PC-9 (cell line): ENCODE results near the gene TOPBP1. TPM values are rescaled to one million over a fixed set of nuclear protein-coding genes. Genes with fewer than 3 reads are reported as not detected.

ENCODE experiments used
- BruUV-seq: library from RNA; stranded (reverse); fragments of 400-500 nt; replicated peaks from 2 replicates; lab custom pipeline; 2021; lab: Mats Ljungman, UMichigan
- CTCF ChIA-PET: fragments of 300-600 bp; sonication (Branson Sonifier 250); formaldehyde crosslinking; loops from one replicate; lab custom pipeline; 2022; ENCODE audit warnings: antibody characterized with exemption; lab: Charles Lee
- POLR2A ChIA-PET: fragments of 300-600 bp; sonication (Branson Sonifier 250); formaldehyde crosslinking; loops from one replicate; lab custom pipeline; 2022; ENCODE audit warnings: antibody characterized with exemption; ENCODE audit not compliant: unreplicated experiment; lab: Charles Lee
- DNase-seq, 2 experiments: peaks; one replicate each; pipeline versions ENCODE4 v3.0.0 to v3.0.0-alpha.2; 2015 to 2022; ENCODE audit warnings: mixed read lengths in 1 of 2
- H2AFZ ChIP-seq: fragments of 200-600 bp; sonication (generic); 2 replicates; pipeline ENCODE4 v1.8.1; 2017; ENCODE audit warnings: antibody characterized with exemption
- H3F3A ChIP-seq: fragments of 200-600 bp; sonication (generic); 2 replicates; pipeline ENCODE4 v1.8.1; 2017; ENCODE audit warnings: antibody characterized with exemption, mild to moderate bottlenecking, low read depth; ENCODE audit not compliant: insufficient read depth
- H3K27ac ChIP-seq: fragments of 200-600 bp; sonication (generic); 2 replicates; pipeline ENCODE4 v1.6.1; 2016; ENCODE audit warnings: mixed run types
- H3K27me3 ChIP-seq: fragments of 200-600 bp; sonication (generic); 2 replicates; pipeline ENCODE4 v1.6.1; 2016; ENCODE audit warnings: low read depth, mixed run types; ENCODE audit not compliant: insufficient read depth
- H3K36me3 ChIP-seq: fragments of 200-600 bp; sonication (generic); 2 replicates; pipeline ENCODE4 v1.6.1; 2016; ENCODE audit warnings: low read depth, mixed run types
- H3K4me1 ChIP-seq: fragments of 200-600 bp; sonication (generic); replicated peaks from 2 replicates; pipeline ENCODE4 v1.6.1; 2016; ENCODE audit warnings: mixed run types; ENCODE audit not compliant: insufficient read depth
- H3K4me2 ChIP-seq: fragments of 200-600 bp; sonication (generic); 2 replicates; pipeline ENCODE4 v1.6.1; 2017; ENCODE audit warnings: mixed run types
- H3K4me3 ChIP-seq: fragments of 200-600 bp; sonication (generic); 2 replicates; pipeline ENCODE4 v1.6.1; 2016; ENCODE audit warnings: mixed run types
- H3K79me2 ChIP-seq: fragments of 200-600 bp; sonication (generic); 2 replicates; pipeline ENCODE4 v1.6.1; 2017; ENCODE audit warnings: low read depth, mixed run types
- H3K9me2 ChIP-seq: fragments of 200-600 bp; sonication (generic); 2 replicates; pipeline ENCODE4 v1.8.1; 2017; ENCODE audit warnings: mild to moderate bottlenecking; ENCODE audit not compliant: insufficient read depth
- H3K9me3 ChIP-seq: fragments of 200-600 bp; sonication (generic); 2 replicates; pipeline ENCODE4 v1.8.1; 2016; ENCODE audit warnings: low read depth; ENCODE audit not compliant: insufficient read depth
- H4K20me1 ChIP-seq: fragments of 200-600 bp; sonication (generic); 2 replicates; pipeline ENCODE4 v1.8.1; 2017; ENCODE audit not compliant: insufficient read depth
- CTCF ChIP-seq: fragments of 200-600 bp; sonication (generic); conservative IDR thresholded peaks from 2 replicates; pipeline ENCODE4 v1.6.1; 2017; ENCODE audit warnings: mixed run types, antibody characterized with exemption, mild to moderate bottlenecking, moderate library complexity
- EZH2 ChIP-seq: fragments of 200-600 bp; sonication (generic); IDR thresholded peaks from 2 replicates; pipeline ENCODE4 v1.8.0; 2017; ENCODE audit warnings: antibody characterized with exemption, low read depth
- intact Hi-C: fragments of 100-400 bp; cut with micrococcal nuclease; formaldehyde crosslinking; loops from one replicate; pipeline ENCODE4 v1.10.0; 2022; ENCODE audit not compliant: unreplicated experiment
- total RNA-seq: library from RNA; stranded (reverse); gene quantifications from 2 replicates; pipeline ENCODE4 v1.2.3, GENCODE V29; 2021

TOPBP1 gene
- total RNA-seq, 1 experiment from 2014 or later, result 52.2 TPM

- no peak overlapping the region for H3K27ac ChIP-seq
- no peak overlapping the region for H3K4me2 ChIP-seq
- DNase-seq, result peak; percentile 11 to 49
- H3K27me3 ChIP-seq, result no peaks in the 10 kb centered on the region
- TF ChIP-seq CTCF (peak; percentile 78), EZH2 (no peak)
- peaks cover 22% of the 10 kb centered on the region; the same call in 1 of the 2 replicates for H3K4me1 ChIP-seq
- no peaks in the 10 kb centered on the region; the same call in 1 of the 2 replicates for H4K20me1 ChIP-seq
- H3K36me3 ChIP-seq, result peaks cover 2% of the 10 kb centered on the region; the same call in 1 of the 2 replicates
- no peak overlapping the region for H2AFZ ChIP-seq
- no peaks in the 10 kb centered on the region for H3K9me2 ChIP-seq
- BruUV-seq, result no TSS peak
- intact Hi-C loops, result loop anchor here (2.0 to 10.0 kb wide), 4 partner anchors 141 to 939 kb away; partner anchors contain the start of genes NPHP3 and SRPRB
- POLR2A ChIA-PET, result no interaction called here
- H3F3A ChIP-seq, result peaks cover 4% of the 10 kb centered on the region; the same call in 1 of the 2 replicates
- H3K4me3 ChIP-seq, result no peak overlapping the region
- peaks cover 28% of the 10 kb centered on the region for H3K79me2 ChIP-seq
- CTCF ChIA-PET, result interaction anchor here (0.9 kb wide), 1 partner anchor 19 kb away, joined by 3 read pairs; no protein-coding TSS in a partner anchor
- no peaks in the 10 kb centered on the region for H3K9me3 ChIP-seq
Measured at GRCh38 chr3:133663569-133664313, 2.0 kb upstream of the TOPBP1 start.

- Histone ChIP-seq H3K4me2 (peak overlapping the region; percentile 96), H2AFZ (peak overlapping the region; percentile 96), H3K4me3 (peak overlapping the region; percentile 95), H3K79me2 (peaks cover 32% of the 10 kb centered on the region), H3K36me3 (peaks cover 13% of the 10 kb centered on the region), H3K4me1 (peaks cover 22% of the 10 kb centered on the region; the same call in 1 of the 2 replicates), H4K20me1 (no peaks in the 10 kb centered on the region; the same call in 1 of the 2 replicates), H3K27me3 (no peaks in the 10 kb centered on the region), H3K9me2 (no peaks in the 10 kb centered on the region), H3F3A (peaks cover 4% of the 10 kb centered on the region), H3K27ac (no peak overlapping the region), H3K9me3 (no peaks in the 10 kb centered on the region)
- TF ChIP-seq CTCF, result no peak; the same call in 1 of the 2 replicates
- no peak for TF ChIP-seq EZH2
- TSS peak; percentile 76 for BruUV-seq
- ChIA-PET POLR2A (no interaction called here), CTCF (interaction anchor here (0.7 kb wide), 2 partner anchors 204 to 535 kb away, joined by 3 to 10 read pairs; no protein-coding TSS in a partner anchor)
- peak in 1 of 2 experiments; percentile 8 for DNase-seq
- intact Hi-C loops, result loop anchor here (2.0 to 10.0 kb wide), 4 partner anchors 143 to 937 kb away; partner anchors contain the start of genes NPHP3 and SRPRB
Measured at GRCh38 chr3:133662278-133662651, 524 bp upstream of the TOPBP1 start.

DNA sequence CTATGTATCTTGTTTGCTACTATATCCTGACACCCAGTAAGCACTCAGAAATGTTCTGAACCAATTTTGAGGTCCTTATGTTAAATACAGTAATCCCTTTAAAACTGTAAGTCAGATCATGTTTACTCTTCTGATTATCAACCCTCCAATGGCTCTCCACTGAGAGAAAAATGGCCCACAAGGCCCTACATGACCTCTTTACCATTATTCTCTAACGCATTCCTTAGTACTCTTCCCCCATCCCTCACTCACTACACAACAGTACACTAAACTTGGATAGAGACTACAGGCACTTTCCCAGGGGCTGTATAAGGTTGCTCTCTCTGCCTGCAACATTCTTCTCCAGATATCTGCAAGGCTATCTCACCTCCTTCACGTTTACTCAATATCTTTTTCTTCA, 1.9 kb downstream of the TOPBP1 start:
- TF ChIP-seq CTCF (no peak), EZH2 (no peak)
- CTCF ChIA-PET, result no interaction called here
- Histone ChIP-seq H3K9me2 (no peaks in the 10 kb centered on the region), H3K4me3 (no peak overlapping the region; the same call in 1 of the 2 replicates), H3K36me3 (peaks cover 27% of the 10 kb centered on the region), H4K20me1 (no peaks in the 10 kb centered on the region; the same call in 1 of the 2 replicates), H3K79me2 (peaks cover 32% of the 10 kb centered on the region), H3F3A (peaks cover 4% of the 10 kb centered on the region), H3K27me3 (no peaks in the 10 kb centered on the region), H3K27ac (no peak overlapping the region), H3K9me3 (no peaks in the 10 kb centered on the region), H3K4me2 (peak overlapping the region; percentile 96), H3K4me1 (peaks cover 22% of the 10 kb centered on the region; the same call in 1 of the 2 replicates), H2AFZ (no peak overlapping the region)
- no peak for DNase-seq
- BruUV-seq, result no TSS peak
- POLR2A ChIA-PET, result no interaction called here
- intact Hi-C loops, result loop anchor here (5.0 to 10.0 kb wide), 3 partner anchors 218 to 935 kb away; partner anchors contain the start of gene NPHP3
